Pons (tissue), 1 donor: ENCODE measurements around the gene TLE5.
A peak's percentile ranks its signal among the peaks of the same experiment; 100 is the strongest.

Experiments used
- DNase-seq: peaks from one replicate; pipeline ENCODE4 v3.0.0-alpha.2; 2016; ENCODE audit warnings: low spot score

TLE5 gene

GRCh38 chr19:3062165-3063105, at the start of gene TLE5:
Gene TLE5, minus strand, starts transcription at chr19:3062495. Its CDS starts 295 bp downstream, at chr19:3062200.
- DNase-seq = no peak

- DNase-seq = no peak
Measured at GRCh38 chr19:3111586-3112247, 49.4 kb upstream of the TLE5 start.

GRCh38 chr19:3110126-3110825, 48.0 kb upstream of the TLE5 start:
- DNase-seq = no peak

- DNase-seq = no peak
Measured at GRCh38 chr19:3109491-3109890, 47.2 kb upstream of the TLE5 start.

GRCh38 chr19:3108775-3109174, 46.5 kb upstream of the TLE5 start:
- peak; percentile 20 for DNase-seq

GRCh38 chr19:3107658-3108057, 45.4 kb upstream of the TLE5 start:
- no peak for DNase-seq

GRCh38 chr19:3106509-3107141, 44.3 kb upstream of the TLE5 start:
- DNase-seq = no peak

GRCh38 chr19:3105641-3106508, 43.6 kb upstream of the TLE5 start:
- no peak for DNase-seq

GRCh38 chr19:3104708-3104983, 42.4 kb upstream of the TLE5 start:
- no peak for DNase-seq

GRCh38 chr19:3102239-3103140, 40.2 kb upstream of the TLE5 start:
- no peak for DNase-seq

- DNase-seq = no peak
Measured at GRCh38 chr19:3100747-3101730, 38.7 kb upstream of the TLE5 start.

GRCh38 chr19:3100331-3100730, 38.0 kb upstream of the TLE5 start:
- no peak for DNase-seq

GRCh38 chr19:3099347-3100145, 37.3 kb upstream of the TLE5 start:
- no peak for DNase-seq

GRCh38 chr19:3098515-3099346, 36.4 kb upstream of the TLE5 start:
- DNase-seq = no peak

- no peak for DNase-seq
Measured at GRCh38 chr19:3098141-3098514, 35.8 kb upstream of the TLE5 start.

- DNase-seq = no peak
Measured at GRCh38 chr19:3097442-3097871, 35.2 kb upstream of the TLE5 start.

GRCh38 chr19:3096902-3097326, 34.6 kb upstream of the TLE5 start:
- no peak for DNase-seq
